Stomach (tissue), 4 donors: Measurements from ENCODE around the gene NCKAP5.

Experiments
- EP300 ChIP-seq: sonication (generic); formaldehyde crosslinking; IDR thresholded peaks from one replicate; pipeline ENCODE4 v1.6.1; 2017; ENCODE audit warnings: antibody characterized with exemption
- POLR2A ChIP-seq, 4 donors: fragments of 450-650 bp; IDR thresholded peaks; one replicate each; pipeline ENCODE4 v1.6.1; 2016; ENCODE audit warnings: antibody characterized with exemption in 4 of 4, control low read depth in 2 of 4, mild to moderate bottlenecking in 1 of 4, moderate library complexity in 1 of 4
- TF ChIP-seq, protein P1 (sequence below), 7 experiments: fragments of 450-650 bp in 4 of 7; fragments of 200-600 bp in 3 of 7; sonication (generic) in 3 of 7; IDR thresholded peaks; one replicate each; pipeline ENCODE4 v1.5.1; 2016 to 2019; ENCODE audit warnings: antibody characterized with exemption in 7 of 7, control low read depth in 2 of 7, mild to moderate bottlenecking in 1 of 7

DNA sequence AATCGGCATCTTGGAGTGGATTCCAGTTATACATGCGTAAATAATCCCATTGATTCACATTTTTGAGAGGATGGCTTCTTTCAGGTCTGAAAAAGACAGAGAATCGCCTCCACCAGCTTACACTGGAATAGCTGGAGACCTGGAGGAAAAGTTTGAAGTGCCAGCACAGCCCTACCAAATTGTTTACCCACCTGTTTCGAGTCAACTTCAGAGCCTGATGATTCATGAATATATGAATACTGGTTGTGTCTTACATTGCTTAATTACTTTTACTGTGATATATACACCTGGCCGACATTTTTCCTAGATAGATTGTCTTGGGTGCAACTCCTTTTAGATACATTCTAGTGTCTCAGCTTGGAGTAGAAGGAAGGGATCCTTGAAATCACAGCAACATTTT is 335 bp upstream of the NCKAP5 start:
- TF ChIP-seq, protein P1, sequence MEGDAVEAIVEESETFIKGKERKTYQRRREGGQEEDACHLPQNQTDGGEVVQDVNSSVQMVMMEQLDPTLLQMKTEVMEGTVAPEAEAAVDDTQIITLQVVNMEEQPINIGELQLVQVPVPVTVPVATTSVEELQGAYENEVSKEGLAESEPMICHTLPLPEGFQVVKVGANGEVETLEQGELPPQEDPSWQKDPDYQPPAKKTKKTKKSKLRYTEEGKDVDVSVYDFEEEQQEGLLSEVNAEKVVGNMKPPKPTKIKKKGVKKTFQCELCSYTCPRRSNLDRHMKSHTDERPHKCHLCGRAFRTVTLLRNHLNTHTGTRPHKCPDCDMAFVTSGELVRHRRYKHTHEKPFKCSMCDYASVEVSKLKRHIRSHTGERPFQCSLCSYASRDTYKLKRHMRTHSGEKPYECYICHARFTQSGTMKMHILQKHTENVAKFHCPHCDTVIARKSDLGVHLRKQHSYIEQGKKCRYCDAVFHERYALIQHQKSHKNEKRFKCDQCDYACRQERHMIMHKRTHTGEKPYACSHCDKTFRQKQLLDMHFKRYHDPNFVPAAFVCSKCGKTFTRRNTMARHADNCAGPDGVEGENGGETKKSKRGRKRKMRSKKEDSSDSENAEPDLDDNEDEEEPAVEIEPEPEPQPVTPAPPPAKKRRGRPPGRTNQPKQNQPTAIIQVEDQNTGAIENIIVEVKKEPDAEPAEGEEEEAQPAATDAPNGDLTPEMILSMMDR (IDR thresholded peaks at IDR 0.05): no peak
- TF ChIP-seq POLR2A (IDR thresholded peaks at IDR 0.05) (no peak), EP300 (no peak)
